Measurements from ENCODE around the gene PACSIN2.

The PACSIN2 gene

GRCh38 chr22:42895087-42895486 is 119.9 kb downstream of the PACSIN2 start:
- DNase-seq (ENCODE audit: low read depth), result no peak

GRCh38 chr22:42893371-42894150 is 121.4 kb downstream of the PACSIN2 start:
- no peak for DNase-seq (ENCODE audit: low read depth)
- H3K4me3 ChIP-seq (ENCODE audit: low read depth, low read length), result no peak overlapping the region

More at GRCh38 chr22:42895087-42895486, 119.9 kb downstream of the PACSIN2 start:
- no peak overlapping the region for H3K4me3 ChIP-seq (ENCODE audit: low read depth, low read length)

- DNase-seq (ENCODE audit: low read depth), result no peak
- no peak overlapping the region for H3K4me3 ChIP-seq (ENCODE audit: low read depth, low read length)
These were observed 122.2 kb downstream of the PACSIN2 start for GRCh38 chr22:42892571-42893316.

GRCh38 chr22:42892156-42892555 is 122.8 kb downstream of the PACSIN2 start:
- no peak for DNase-seq (ENCODE audit: low read depth)

DNA sequence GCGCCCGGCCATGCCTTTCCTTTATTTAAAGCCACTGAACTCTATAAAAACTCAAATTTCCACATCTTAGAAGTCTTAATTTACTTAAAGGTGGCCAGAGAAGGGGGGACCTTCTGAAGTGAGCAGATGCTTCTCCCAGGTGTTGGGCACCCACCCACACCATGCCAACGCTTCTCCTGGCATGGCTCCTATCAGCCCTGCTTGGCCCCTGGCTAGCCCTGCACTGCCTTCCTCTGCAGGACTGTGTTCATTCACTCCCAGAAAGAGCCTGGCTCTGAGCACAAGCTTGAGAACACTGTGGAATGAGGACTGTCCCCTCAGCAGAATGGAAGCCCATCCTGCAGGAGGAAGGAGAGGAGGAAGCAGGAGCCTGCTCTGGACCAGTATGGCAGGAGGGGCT is 123.3 kb downstream of the PACSIN2 start:
- no peak for DNase-seq (ENCODE audit: low read depth)
- H3K4me3 ChIP-seq (ENCODE audit: low read depth, low read length), result no peak overlapping the region

More at GRCh38 chr22:42892156-42892555, 122.8 kb downstream of the PACSIN2 start:
- no peak overlapping the region for H3K4me3 ChIP-seq (ENCODE audit: low read depth, low read length)

DNA sequence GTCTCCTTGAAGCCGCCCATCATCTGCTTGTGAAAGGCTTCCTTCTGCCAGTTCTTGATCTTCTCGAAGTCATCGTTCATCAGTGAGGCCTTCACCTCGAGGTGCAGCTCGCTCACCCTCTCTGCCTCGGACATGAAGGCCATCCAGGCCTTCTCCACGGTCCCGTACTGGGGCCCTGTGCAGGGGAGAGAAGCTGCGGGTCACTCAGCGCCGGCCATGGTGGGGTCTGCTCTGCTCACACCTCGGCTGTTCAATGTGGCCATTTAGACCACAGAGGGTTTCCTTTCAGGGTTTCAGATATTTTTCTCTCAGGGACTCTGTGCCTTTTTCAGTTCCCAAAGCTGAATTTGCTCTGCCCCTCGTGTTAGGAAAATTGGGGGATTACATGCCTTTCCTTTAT is 123.9 kb downstream of the PACSIN2 start:
- DNase-seq (ENCODE audit: low read depth), result no peak
- H3K4me3 ChIP-seq (ENCODE audit: low read depth, low read length), result no peak overlapping the region

GRCh38 chr22:42889304-42889703 is 125.6 kb downstream of the PACSIN2 start:
- DNase-seq (ENCODE audit: low read depth), result no peak
- no peak overlapping the region for H3K4me3 ChIP-seq (ENCODE audit: low read depth, low read length)

- DNase-seq (ENCODE audit: low read depth), result no peak
- H3K4me3 ChIP-seq (ENCODE audit: low read depth, low read length), result no peak overlapping the region
These were observed 127.1 kb downstream of the PACSIN2 start for GRCh38 chr22:42887523-42888507.

DNA sequence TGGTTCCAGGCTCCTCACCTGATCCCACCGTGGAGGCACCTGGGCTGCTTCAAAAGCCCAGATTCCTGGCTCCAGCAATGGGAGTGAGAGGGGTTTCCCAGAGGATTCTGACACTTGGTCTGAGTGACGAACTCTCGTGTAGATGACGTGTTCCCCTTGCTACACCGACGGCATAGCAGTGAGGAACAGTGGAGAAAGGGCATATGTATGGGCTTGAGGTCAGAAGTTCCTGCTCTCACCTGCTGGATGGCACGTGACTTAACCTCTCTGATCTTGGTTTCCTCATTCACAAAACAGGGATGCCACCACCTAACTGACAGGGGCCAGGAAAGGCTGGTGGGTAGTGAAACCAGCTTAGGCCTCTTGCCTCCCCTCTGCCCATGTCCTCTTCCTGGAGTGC is 127.8 kb downstream of the PACSIN2 start:
- no peak for DNase-seq (ENCODE audit: low read depth)
- no peak overlapping the region for H3K4me3 ChIP-seq (ENCODE audit: low read depth, low read length)

DNA sequence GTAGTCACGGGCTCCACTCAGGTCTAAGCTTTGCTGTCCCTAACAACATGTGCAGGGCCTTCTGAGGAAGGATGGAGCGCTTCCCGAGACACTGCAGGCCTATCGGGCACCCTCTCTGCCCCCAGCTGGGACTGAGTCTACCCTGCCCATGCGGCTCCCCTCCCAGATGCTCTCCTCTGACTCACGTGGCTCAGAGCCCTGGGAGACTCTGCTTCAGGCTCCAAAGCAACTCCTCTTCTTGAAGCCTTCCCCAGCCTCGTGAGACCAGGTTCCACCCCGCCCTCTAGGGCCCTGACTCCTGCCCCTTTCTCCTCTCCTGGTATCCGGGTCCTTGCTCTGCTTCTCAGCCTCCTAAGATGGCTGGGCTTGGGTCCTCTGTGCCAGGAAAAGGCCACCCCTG is 129.5 kb downstream of the PACSIN2 start:
- DNase-seq (ENCODE audit: low read depth), result no peak
- H3K4me3 ChIP-seq (ENCODE audit: low read depth, low read length), result no peak overlapping the region

- no peak for DNase-seq (ENCODE audit: low read depth)
These were observed 130.2 kb downstream of the PACSIN2 start for GRCh38 chr22:42884616-42885375.

GRCh38 chr22:42883970-42884369 is 131.0 kb downstream of the PACSIN2 start:
- no peak for DNase-seq (ENCODE audit: low read depth)

More at GRCh38 chr22:42884616-42885375, 130.2 kb downstream of the PACSIN2 start:
- no peak overlapping the region for H3K4me3 ChIP-seq (ENCODE audit: low read depth, low read length)

DNA sequence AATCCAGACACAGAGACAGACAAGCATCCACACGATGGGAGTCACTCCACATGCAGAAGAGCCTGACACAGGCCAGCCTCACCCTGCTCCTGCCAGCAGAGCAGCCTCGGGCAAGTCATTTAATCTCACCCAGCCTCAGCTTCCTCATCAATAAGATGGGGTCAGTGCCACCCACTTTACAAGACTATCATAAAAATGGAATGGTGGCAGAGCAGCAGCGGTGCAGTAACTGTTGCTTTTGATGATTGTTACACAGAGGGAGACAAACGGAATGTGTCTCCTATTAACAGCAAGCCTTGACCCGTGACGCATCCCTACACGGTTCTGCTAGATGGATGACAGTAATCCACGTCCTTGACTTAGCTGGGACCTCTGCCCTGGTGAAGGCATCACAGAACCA is 131.8 kb downstream of the PACSIN2 start:
- no peak overlapping the region for H3K4me3 ChIP-seq (ENCODE audit: low read depth, low read length)
- no peak for DNase-seq (ENCODE audit: low read depth)

More at GRCh38 chr22:42883970-42884369, 131.0 kb downstream of the PACSIN2 start:
- no peak overlapping the region for H3K4me3 ChIP-seq (ENCODE audit: low read depth, low read length)

DNA sequence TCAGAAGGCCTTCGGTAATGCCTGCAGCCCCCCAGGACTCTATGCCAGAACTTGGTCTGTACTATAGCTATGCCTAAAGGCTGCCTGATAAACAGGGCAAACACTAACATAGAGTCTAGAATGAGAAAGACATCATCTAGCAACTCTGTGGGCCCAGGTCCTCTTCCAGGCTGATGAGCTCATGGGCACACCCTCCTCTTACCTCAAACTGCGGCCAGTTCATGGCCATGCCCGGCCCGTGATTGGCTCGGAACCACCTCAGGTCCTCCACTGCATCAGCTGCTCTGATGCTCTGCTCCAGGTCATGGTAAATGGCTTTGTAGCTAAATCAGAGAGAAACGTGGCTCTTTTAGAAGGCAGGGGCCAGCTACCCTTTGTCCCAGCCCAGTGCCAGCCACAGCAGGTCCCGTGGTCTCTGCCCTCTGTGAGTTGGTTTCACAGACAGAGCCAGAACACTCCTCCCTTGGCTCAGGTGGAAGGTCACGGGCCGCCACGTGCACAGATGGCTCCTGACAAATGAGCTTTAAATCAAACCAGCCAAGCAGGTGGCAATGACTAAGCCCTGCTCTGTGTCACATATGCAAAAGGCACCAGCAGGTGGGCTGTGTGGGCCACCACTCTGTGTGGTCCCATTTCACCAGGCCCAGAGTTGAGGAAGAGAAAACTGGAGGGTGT is 132.8 kb downstream of the PACSIN2 start:
- no peak for DNase-seq (ENCODE audit: low read depth)

GRCh38 chr22:42881298-42881697 is 133.7 kb downstream of the PACSIN2 start:
- no peak overlapping the region for H3K4me3 ChIP-seq (ENCODE audit: low read depth, low read length)
- DNase-seq (ENCODE audit: low read depth), result no peak

More for the DNA sequence above, 132.8 kb downstream of the PACSIN2 start:
- no peak overlapping the region for H3K4me3 ChIP-seq (ENCODE audit: low read depth, low read length)

DNA sequence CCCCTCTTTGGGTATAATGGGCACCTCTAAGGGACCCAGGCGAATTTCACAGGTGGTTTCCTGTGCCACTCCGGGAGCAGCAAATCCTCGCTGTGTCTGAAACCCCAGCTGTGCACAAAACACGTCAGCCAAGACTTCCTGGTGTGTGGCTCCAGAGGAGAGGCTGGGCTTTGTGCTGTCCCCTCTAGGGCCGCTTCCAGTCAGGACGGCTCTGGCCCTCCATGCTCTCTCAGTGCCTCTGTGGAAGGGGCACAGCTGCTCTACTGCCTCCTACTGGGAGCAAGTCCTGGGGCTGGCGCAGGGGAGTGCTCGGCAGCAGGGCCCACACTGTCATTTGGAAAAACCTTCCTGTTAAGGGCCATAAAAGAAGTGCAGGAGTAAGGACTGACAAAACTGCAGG is 134.1 kb downstream of the PACSIN2 start:
- no peak overlapping the region for H3K4me3 ChIP-seq (ENCODE audit: low read depth, low read length)
- no peak for DNase-seq (ENCODE audit: low read depth)

GRCh38 chr22:42879371-42880021 is 135.5 kb downstream of the PACSIN2 start:
- no peak for DNase-seq (ENCODE audit: low read depth)
- no peak overlapping the region for H3K4me3 ChIP-seq (ENCODE audit: low read depth, low read length)

All from skeletal muscle cell (primary cell).